Calu3 (cell line): Measurements from ENCODE around the gene ABHD14A. TPM values are rescaled to one million over a fixed set of nuclear protein-coding genes. Genes with fewer than 3 reads are reported as not detected.

ENCODE experiments used
- BruUV-seq: library from RNA; stranded (reverse); fragments of 400-500 nt; replicated peaks from 2 replicates; lab custom pipeline; 2021; lab: Mats Ljungman, UMichigan
- CTCF ChIA-PET: fragments of 300-600 bp; sonication (Branson Sonifier 250); formaldehyde crosslinking; loops from one replicate; lab custom pipeline; 2022; ENCODE audit warnings: antibody characterized with exemption; lab: Charles Lee
- DNase-seq: peaks from one replicate; pipeline ENCODE4 v3.0.0; 2022
- H3K27ac Mint-ChIP-seq: one replicate; pipeline ENCODE4 v1.8.0; 2022; ENCODE audit warnings: mixed read lengths; ENCODE audit not compliant: unreplicated experiment
- H3K27me3 Mint-ChIP-seq: one replicate; pipeline ENCODE4 v1.8.0; 2022; ENCODE audit warnings: mixed read lengths; ENCODE audit not compliant: unreplicated experiment
- H3K36me3 Mint-ChIP-seq: one replicate; pipeline ENCODE4 v1.8.0; 2022; ENCODE audit warnings: mild to moderate bottlenecking, moderate library complexity, mixed read lengths; ENCODE audit not compliant: insufficient read depth, unreplicated experiment
- H3K4me1 Mint-ChIP-seq: one replicate; pipeline ENCODE4 v1.8.0; 2022; ENCODE audit warnings: mild to moderate bottlenecking, low read depth, mixed read lengths; ENCODE audit not compliant: unreplicated experiment
- H3K4me3 Mint-ChIP-seq: one replicate; pipeline ENCODE4 v1.8.0; 2022; ENCODE audit warnings: mild to moderate bottlenecking, low read depth, moderate library complexity, mixed read lengths; ENCODE audit not compliant: unreplicated experiment
- H3K9me3 Mint-ChIP-seq: one replicate; pipeline ENCODE4 v1.8.0; 2022; ENCODE audit warnings: low read depth, mixed read lengths; ENCODE audit not compliant: unreplicated experiment
- intact Hi-C: fragments of 100-400 bp; cut with micrococcal nuclease; formaldehyde crosslinking; loops from one replicate; pipeline ENCODE4 v1.10.0; 2022; ENCODE audit not compliant: unreplicated experiment
- total RNA-seq: library from RNA; stranded (reverse); gene quantifications from 2 replicates; pipeline ENCODE4 v1.2.3, GENCODE V29; 2022
- TF ChIP-seq, protein P1 (sequence below): fragments of 200-600 bp; IDR thresholded peaks from one replicate; pipeline ENCODE4 v1.8.0; 2022; ENCODE audit warnings: antibody characterized with exemption; ENCODE audit not compliant: unreplicated experiment

Gene ABHD14A
- total RNA-seq, 1 experiment from 2014 or later: 6.6 TPM

DNA sequence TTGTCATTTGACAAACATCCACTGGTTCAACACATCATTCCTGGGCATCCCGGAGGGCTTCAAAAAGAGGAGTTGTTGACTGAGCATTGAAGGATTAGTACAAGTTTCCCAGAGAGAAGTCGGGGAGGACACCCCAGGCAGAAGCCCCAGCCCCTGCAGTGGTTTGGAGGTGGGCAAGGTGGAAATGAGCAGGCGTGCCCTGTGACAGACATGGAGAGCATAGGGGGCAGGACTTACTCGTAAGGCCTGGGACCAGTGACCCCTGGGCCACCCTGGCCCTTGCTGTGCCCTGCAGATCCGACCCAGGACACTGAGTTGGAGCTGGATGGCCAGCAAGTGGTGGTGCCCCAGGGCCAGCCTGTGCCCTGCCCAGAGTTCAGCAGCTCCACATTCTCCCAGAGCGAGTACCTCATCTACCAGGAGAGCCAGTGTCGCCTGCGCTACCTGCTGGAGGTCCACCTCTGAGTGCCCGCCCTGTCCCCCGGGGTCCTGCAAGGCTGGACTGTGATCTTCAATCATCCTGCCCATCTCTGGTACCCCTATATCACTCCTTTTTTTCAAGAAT lies 26.8 kb upstream of the ABHD14A start:
- CTCF ChIA-PET: no interaction called here
- Mint-ChIP-seq H3K27me3 (peaks cover 24% of the 10 kb centered on the region), H3K27ac (no peak overlapping the region), H3K4me1 (peaks cover 2% of the 10 kb centered on the region), H3K9me3 (no peaks in the 10 kb centered on the region), H3K4me3 (no peak overlapping the region), H3K36me3 (peaks cover 2% of the 10 kb centered on the region)
- no peak for DNase-seq
- BruUV-seq: no TSS peak
- TF ChIP-seq, protein P1, sequence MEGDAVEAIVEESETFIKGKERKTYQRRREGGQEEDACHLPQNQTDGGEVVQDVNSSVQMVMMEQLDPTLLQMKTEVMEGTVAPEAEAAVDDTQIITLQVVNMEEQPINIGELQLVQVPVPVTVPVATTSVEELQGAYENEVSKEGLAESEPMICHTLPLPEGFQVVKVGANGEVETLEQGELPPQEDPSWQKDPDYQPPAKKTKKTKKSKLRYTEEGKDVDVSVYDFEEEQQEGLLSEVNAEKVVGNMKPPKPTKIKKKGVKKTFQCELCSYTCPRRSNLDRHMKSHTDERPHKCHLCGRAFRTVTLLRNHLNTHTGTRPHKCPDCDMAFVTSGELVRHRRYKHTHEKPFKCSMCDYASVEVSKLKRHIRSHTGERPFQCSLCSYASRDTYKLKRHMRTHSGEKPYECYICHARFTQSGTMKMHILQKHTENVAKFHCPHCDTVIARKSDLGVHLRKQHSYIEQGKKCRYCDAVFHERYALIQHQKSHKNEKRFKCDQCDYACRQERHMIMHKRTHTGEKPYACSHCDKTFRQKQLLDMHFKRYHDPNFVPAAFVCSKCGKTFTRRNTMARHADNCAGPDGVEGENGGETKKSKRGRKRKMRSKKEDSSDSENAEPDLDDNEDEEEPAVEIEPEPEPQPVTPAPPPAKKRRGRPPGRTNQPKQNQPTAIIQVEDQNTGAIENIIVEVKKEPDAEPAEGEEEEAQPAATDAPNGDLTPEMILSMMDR: no peak
- intact Hi-C loops: no loop called here

DNA sequence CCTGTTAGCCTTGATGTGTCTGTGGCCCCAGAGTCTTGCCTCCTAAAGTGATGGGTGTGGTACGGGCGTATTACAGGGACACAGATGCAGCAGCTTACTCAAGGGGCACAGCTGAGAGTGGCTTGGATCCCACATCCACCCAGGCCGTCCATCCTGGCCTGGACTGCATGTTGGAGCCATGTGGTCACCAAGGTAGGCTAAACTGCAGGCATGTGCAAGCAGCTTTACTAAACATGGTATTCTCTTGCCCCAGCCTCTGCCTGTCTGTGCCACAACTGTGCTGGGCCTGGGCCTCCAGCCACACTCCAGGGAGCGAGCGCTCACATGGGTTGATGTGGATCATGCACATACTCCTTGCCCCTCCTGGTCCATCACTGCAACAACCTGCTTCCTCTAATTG lies 25.7 kb upstream of the ABHD14A start:
- intact Hi-C loops: no loop called here
- TF ChIP-seq, protein P1: no peak
- Mint-ChIP-seq H3K4me1 (no peaks in the 10 kb centered on the region), H3K9me3 (no peaks in the 10 kb centered on the region), H3K27ac (no peak overlapping the region), H3K36me3 (no peaks in the 10 kb centered on the region), H3K4me3 (no peak overlapping the region), H3K27me3 (peaks cover 34% of the 10 kb centered on the region)
- DNase-seq: no peak
- no TSS peak for BruUV-seq
- CTCF ChIA-PET: interaction anchor here (0.6 kb wide), 1 partner anchor 762 kb away, joined by 3 read pairs; no protein-coding TSS in a partner anchor

DNA sequence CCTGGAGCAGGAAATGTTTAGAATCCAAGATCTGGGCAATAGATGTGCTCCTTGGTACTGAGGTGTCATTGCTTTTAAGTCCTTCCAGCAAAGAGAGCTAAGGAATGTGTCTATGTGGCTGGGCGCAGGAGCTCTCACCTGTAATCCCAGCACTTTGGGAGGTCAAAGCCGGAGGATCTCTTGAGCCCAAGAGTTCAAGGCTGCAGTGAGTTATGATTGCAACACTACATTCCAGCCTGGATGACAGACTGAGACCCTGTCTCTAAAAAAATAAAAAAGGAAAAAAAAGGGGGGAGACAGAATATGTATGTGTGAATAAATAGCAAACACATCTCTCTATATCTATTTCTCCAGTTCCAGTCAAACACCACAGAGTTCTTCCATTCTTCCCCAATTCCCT lies 24.0 kb upstream of the ABHD14A start:
- H3K36me3 Mint-ChIP-seq: no peaks in the 10 kb centered on the region

DNA sequence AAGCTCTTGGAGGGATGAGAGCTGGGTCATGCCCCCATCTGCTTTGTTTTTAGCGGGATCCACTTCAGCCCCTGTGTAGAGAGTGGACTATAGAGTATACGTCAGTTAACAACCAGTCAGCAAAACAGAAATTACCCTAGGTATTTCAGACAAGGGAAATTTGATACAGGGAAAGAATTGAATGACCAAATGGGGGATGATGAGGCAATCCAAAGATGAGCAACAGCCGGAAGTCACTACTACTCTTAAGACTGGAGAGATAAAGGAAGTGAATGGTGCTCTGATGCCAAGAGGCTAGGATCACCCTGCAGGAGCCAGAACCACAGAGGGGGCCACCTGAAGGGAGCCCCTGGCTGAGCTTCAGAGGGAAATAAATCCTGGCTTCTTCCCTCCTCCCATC lies 21.4 kb upstream of the ABHD14A start:
- Mint-ChIP-seq H3K4me3 (no peak overlapping the region), H3K36me3 (no peaks in the 10 kb centered on the region), H3K4me1 (no peaks in the 10 kb centered on the region), H3K27me3 (peaks cover 47% of the 10 kb centered on the region), H3K27ac (no peak overlapping the region), H3K9me3 (no peaks in the 10 kb centered on the region)
- TF ChIP-seq, protein P1: no peak
- CTCF ChIA-PET: no interaction called here
- DNase-seq: no peak
- BruUV-seq: no TSS peak
- intact Hi-C loops: no loop called here

More for the DNA sequence above, 24.0 kb upstream of the ABHD14A start:
- Mint-ChIP-seq H3K27me3 (peaks cover 47% of the 10 kb centered on the region), H3K4me1 (no peaks in the 10 kb centered on the region), H3K9me3 (no peaks in the 10 kb centered on the region), H3K4me3 (no peak overlapping the region), H3K27ac (no peak overlapping the region)
- intact Hi-C loops: no loop called here
- no TSS peak for BruUV-seq
- CTCF ChIA-PET: no interaction called here
- TF ChIP-seq, protein P1: no peak
- no peak for DNase-seq
